Jurkat, Clone E6-1 (cell line): Measurements from ENCODE around the gene GHITM. TPM values are rescaled to one million over a fixed set of nuclear protein-coding genes. Genes with fewer than 3 reads are reported as not detected.
"Not testable (repeated sequence)": the region's sequence is repeated elsewhere in the genome, so short reads cannot be mapped to it uniquely, and the experiment has no call there.

Experiments used
- DNase-seq: peaks from one replicate; pipeline ENCODE4 v3.0.0-alpha.2; 2011; ENCODE audit warnings: low read depth, low spot score
- H3K4me3 ChIP-seq: 2 replicates; pipeline ENCODE4 v1.5.1; 2011; ENCODE audit warnings: mild to moderate bottlenecking, low read length, control low read depth, moderate library complexity
- polyA plus RNA-seq: library from polyadenylated mRNA; unstranded; fragments of >200 nt; gene quantifications from one replicate; pipeline ENCODE4 v1.2.1, GENCODE V29; 2012; ENCODE audit warnings: missing spikeins; ENCODE audit not compliant: insufficient read length, insufficient read depth

Gene GHITM, protein sequence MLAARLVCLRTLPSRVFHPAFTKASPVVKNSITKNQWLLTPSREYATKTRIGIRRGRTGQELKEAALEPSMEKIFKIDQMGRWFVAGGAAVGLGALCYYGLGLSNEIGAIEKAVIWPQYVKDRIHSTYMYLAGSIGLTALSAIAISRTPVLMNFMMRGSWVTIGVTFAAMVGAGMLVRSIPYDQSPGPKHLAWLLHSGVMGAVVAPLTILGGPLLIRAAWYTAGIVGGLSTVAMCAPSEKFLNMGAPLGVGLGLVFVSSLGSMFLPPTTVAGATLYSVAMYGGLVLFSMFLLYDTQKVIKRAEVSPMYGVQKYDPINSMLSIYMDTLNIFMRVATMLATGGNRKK
- polyA plus RNA-seq: 139 TPM

DNA sequence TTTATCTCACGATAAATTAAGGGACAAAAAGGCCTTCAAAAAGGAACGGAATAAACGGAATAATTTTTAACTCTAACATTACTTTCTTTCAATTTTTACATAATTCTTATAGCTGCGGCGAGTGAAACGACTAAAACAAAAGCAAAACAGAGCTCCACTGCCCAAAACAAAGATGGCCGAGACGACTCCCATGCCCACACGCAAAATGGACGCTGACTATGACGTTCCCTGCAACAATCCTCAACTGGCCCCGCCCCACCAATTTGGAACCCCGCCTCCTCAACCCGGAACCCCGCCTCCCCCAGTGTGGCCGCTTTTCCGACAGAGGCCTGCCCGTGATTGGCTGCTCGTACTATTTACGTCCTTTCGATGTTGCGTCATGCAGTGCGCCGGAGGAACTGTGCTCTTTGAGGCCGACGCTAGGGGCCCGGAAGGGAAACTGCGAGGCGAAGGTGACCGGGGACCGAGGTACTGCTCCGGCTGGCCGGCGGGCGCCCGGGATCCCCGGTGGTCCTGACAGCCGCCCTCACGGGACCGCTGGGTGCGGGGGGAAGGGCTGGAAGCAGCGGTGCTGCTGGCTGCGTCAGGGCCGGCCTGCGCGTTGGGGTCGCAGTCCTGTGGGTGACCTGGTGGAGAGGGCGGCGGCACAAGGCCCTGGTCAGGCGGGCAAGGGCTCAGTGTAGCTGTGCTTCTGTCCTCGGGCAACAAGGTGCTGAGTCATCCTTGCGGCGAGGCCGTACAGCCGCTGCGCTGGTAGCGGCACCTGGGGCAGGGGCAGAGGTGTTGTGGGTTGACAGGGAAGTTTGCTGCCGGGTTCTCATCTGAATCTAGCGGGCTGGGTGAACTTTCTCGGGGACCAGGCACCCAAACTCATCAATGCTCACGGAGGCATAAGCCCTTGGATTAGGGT, at the start of gene GHITM:
Gene GHITM, plus strand, starts transcription at position 384 of the 910 bp plus-strand sequence. CDS start 1,992 bp downstream, outside the sequence.
- peak within 1 kb of the TSS; percentile 98 for H3K4me3 ChIP-seq
- peak; percentile 97 for DNase-seq

DNA sequence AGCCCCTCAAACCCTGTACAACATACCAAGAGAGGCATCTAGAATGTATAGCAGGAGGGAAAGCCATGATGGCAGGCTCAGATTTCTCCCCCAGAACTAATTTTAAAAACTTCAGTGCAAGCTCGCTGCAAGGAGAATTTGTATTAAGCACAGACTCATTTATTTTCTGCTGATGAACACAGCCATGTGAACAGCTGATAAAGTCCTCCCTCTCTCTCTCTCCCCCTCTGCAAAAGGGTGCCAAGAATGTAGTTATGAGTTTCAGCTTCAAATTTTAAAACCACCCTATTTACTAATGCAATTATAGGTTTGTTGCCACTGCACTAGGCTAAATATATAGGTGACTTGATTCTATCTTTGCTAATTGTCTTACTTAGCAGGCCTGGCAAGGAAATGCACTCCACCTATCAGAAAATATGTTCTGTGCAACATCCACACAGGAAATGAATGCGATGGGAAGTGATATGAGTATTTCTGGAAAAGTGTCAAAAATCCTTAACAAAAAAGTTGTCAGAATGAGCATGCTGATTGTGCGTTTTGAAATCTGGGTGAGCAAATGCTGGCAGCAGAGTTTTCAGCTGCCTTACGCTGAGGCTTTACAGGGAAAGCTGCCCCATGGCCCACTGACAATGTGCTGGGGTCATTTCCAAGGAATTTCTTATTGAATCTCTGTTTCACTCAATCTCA, 43.4 kb upstream of the GHITM start:
- H3K4me3 ChIP-seq: no peak overlapping the region
- DNase-seq: no peak

DNA sequence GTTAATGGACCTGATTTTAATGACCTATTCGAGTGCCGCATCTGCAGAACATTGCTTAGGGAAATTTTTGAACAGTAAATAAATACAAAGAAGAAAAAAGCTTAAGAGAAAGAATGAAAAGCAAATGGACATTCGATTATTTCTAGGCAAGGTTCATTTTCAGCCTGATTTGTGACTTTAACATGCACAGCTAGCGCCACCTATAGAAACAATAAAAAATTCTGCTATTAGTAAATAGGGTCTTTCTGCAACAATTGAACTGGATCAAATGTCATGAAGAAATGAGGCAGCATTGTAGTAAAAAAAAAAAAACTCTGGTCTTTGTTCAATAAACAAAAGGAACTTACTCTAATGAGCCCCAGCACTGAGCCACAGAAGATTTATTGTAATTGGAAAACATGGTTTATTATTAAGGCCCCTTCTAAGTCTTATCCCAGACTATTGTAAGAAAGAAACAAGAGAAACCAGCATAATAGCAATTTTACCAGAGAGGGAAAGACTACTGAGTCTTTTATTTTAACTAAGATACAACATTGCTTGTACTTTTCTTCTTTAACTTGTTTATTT, 41.4 kb upstream of the GHITM start:
- DNase-seq: peak; percentile 3
- H3K4me3 ChIP-seq: no peak overlapping the region

DNA sequence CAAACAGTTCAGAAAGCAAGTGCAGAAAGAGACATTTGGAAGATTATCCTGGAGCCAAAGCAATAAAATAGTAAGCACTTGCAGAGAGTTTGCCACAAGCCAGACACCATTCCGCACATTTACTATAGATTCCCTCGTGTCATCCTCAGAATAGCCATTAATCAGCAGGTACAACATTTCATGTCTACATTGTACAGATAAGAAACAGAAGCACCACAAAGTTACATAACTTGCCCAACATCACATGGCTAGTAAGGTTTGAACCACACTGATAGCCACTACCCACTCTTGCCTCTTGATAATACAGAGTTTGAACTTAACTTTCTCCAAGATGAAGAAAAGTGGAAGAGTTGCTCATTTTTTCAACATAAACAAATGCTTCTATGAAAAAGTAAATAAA, 40.6 kb upstream of the GHITM start:
- no peak for DNase-seq
- H3K4me3 ChIP-seq: no peak overlapping the region

DNA sequence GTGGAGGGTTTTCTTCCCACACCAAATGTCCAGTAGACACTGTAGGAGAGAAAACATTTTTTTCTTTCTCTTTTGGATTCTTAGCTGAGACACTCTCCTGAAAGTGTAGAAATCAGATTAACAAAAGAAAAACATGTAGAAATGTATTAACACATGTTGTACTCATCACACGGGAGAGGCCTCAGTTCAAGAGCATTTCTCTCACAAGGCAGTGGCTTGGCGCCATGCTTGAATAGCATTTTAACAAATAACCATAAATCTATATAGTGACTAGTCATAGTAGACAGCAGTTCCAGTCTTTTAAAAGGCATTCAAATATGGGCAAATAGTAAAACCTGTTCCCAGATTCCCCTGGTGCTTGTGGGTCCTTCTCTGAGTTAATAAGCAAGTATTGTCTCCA, 38.3 kb upstream of the GHITM start:
- no peak for DNase-seq
- no peak overlapping the region for H3K4me3 ChIP-seq

DNA sequence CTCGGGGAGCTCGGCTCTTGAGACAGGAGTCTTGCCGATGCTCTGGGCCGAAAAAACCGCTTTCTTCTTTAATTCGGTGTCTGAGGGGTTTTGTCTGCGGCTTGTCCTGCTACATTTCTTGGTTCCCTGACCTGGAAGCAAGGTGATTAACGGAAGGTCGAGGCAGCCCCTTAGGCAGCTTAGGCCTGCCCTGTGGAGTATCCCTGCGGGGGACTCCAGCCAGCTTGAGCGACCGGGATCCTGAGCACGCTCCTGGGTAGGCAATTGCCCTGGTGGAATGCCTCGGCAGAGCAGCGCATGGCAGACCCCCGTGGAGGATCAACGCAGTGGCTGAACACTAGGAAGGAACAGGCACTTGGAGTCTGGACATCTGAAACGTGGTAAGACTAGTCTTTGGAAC, 30.5 kb upstream of the GHITM start:
- no peak overlapping the region for H3K4me3 ChIP-seq
- no peak for DNase-seq

DNA sequence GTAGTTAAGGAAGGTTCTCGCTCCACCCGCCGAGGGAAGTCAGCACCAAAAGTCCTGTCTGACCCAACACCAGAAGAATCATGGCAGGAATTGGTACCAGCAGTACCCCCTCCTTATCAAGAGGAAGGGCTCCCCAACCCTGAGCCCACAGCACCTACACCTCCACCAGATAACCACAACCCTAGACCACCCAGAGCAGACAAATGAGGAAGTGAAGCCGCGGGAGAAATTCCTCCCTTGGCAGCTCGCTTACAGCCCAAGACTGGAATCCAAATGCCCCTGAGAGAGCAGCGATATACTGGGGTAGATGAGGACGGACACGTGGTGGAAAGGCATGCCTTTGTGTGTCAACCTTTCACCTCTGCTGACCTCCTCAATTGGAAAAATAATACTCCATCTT, 29.5 kb upstream of the GHITM start:
- H3K4me3 ChIP-seq, DNase-seq: not testable (repeated sequence)

DNA sequence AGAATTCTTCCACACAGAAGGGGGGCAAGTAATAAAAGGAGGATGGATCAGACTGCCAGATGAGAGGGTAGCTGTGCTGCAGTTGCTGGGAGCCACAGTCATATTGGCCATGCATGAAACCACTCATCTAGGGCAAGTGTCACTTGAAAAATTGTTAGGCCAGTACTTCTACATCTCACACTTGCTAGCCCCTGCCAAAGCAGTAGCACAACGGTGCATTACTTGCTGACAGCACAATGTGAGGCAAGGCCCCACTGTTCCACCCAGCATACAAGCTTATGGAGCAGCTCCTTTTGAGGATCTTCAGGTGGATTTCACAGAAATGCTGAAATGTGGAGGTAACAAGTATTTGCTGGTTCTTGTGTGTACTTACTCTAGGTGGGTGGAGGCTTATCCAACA, 25.8 kb upstream of the GHITM start:
- not testable (repeated sequence) for H3K4me3 ChIP-seq, DNase-seq

DNA sequence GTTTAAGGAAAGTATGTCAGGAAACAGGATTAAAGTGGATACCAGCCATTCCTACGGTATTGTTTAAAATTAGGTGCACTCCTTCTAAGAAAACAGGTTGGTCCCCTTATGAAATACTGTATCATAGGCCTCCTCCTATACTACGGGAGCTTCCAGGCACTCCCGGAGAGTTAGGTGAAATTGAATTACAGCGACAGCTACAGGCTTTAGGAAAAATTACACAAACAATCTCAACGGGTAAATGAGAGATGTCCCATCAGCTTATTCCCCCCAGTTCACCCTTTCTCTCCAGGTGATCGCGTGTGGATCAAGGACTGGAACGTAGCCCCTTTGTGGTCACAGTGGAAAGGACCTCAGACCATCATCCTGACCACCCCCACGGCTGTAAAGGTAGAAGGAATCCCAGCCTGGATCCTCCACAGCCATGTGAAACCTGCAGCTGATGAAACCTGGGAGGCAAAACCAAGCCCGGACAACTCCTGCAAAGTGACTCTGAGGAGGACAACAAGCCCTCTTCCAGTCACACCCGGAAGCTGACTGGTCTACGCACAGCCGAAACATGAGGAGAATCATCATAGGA, 25.1 kb upstream of the GHITM start:
- no peak for DNase-seq
- no peak overlapping the region for H3K4me3 ChIP-seq

DNA sequence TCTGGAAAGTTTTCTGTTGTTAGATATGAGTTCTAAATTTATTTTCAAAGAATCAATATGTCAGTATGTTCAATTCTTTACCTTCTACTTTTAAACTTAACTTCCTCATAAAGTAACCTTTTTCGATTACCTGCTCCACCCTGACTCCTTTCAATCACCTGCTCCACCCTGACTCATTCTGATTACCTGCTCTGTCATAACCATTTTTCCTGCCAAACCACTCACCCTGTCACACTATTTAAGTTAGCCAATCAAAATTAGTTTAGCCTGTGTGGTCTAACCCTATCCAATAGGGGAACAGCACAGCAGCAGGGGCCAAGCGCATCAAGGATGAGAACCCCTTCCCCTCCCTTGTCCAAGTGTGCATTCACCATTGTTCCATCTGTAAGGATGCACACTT, 22.1 kb upstream of the GHITM start:
- not testable (repeated sequence) for DNase-seq, H3K4me3 ChIP-seq

DNA sequence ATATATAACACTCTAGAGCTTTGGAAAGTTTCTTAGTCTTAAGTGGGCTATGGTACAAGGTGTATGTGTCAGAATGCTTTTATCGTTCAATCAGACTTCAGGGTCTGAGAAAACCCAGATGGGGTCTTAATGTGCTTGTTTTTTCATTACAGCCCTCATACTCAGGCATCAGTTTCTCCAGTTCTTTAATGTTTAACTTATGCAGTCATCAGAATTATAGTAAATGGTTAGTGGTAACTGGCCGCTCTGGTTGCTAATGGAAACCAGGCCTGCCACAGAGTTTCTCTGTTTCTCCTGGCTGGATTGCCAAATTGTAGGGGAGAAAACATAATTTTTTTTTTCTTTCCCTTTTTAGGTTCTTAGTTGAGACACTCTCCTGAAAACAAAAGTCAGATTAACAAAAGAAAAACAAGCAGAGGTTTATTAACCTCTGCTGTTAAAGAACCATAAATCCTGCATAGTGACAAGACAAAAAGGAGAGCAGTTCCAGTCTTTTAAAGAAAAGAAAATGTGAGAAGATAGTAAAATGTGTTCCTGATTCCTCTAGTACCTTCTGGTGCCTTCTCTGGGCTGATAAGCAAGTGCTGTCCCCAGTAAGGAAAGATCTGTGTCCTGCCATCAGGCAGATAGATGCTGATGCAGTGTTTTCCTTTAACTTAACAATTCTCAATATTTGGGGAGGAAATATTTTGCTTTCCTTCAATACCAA, 21.5 kb upstream of the GHITM start:
- H3K4me3 ChIP-seq: no peak overlapping the region
- no peak for DNase-seq

DNA sequence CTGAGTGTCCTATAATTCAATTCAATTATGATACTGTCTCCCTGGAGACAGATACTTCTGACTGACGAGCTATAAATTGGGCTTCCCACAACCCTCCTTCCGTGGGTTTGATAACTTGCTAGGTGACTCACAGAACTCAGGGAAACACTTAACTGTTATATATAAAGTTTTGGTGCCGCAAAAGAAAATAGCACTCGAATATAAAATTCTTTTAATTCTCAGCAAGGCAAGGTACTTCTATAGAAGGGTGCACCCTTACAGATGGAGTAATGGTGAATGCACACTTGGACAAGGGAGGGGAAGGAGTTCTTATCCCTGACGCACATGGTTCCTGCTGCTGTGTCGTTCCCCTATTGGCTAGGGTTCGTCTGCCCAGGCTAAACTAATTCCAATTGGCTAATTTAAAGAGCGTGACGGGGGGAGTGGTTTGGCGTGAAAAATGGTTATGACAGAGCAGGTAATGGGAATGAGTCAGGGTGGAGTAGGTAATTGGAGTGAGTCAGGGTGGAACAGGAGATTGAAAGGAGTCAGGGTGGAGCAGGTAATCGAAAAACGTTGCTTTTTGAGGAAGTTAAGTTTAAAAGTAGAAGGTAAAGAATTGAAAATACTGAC, 20.8 kb upstream of the GHITM start:
- no peak for DNase-seq
- H3K4me3 ChIP-seq: no peak overlapping the region

DNA sequence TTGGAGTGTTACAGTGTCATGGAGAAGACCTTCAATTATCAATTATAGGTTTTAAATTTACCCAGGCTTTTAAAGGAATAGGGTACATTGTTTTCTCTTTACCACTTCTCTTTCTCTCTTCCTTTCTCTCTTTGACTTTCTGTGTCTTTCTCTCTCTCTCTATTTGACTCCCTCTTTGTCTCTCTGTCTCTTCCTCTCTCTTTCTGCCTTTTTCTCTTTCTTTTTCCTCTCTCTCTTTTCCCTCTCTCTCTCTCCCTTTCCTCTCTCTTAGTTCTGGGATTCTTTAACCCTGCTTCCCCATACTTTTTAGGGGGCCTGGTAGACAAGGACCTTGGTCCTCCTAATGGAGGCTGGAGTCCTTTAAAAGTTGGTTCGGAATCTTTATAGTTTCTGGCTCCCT, 15.9 kb upstream of the GHITM start:
- H3K4me3 ChIP-seq: no peak overlapping the region
- DNase-seq: no peak

DNA sequence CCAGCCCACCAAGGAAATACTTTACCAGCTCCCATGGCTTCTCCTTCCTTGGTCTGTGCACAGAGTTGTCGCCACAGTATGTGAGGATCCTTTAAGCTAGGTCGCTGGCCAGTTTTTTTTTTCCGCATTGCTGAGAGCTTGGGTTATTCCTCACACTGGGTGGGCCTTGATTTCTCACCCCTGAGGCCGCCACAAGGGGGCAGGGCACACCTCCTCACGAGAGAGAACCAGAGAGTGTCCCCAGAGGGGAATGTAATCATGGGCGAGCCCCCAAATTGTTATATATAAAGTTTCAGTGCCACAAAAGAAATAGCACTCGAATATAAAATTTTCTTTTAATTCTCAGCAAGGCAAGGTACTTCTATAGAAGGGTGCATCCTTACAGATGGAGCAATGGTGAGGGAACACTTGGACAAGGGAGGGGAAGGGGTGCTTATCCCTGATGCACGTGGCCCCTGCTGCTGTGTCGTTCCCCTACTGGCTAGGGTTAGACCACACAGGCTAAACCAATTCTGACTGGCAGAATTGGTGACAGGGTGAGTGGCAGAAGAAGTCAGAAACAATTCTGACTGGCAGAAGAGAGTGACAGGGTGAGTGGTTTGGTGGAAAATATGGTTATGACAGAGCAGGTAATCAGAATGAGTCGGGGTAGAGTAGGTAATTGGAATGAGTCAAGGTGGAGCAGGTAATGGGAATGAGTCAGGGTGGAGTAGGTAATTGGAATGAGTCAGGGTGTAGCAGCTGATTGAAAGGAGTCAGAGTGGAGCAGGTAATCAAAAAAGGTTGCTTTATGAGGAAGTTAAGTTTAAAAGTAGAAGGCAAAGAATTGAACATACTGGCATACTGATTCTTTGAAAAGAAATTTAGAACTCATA, 13.2 kb upstream of the GHITM start:
- peak; percentile 22 for DNase-seq

DNA sequence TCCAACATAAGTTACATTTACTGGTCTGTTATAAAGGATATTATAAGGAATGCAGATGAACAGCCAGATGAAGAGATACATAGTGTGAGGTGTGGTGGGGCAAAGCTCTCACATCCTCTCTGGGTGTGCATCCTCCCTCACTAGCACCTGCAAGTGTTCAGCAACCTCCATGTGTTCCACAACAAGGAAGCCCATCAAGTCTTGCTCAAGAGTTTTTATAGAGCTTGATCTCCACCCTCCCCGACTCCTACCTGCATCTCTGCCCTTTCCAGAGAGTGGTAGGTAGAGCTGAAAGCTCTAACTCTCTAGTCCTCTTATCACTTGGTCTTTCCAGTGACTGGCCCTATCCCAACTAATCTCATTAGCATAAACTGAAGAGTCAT, 12.5 kb upstream of the GHITM start:
- H3K4me3 ChIP-seq: no peak overlapping the region
- no peak for DNase-seq

More for the DNA sequence above, 13.2 kb upstream of the GHITM start:
- not testable (repeated sequence) for H3K4me3 ChIP-seq

DNA sequence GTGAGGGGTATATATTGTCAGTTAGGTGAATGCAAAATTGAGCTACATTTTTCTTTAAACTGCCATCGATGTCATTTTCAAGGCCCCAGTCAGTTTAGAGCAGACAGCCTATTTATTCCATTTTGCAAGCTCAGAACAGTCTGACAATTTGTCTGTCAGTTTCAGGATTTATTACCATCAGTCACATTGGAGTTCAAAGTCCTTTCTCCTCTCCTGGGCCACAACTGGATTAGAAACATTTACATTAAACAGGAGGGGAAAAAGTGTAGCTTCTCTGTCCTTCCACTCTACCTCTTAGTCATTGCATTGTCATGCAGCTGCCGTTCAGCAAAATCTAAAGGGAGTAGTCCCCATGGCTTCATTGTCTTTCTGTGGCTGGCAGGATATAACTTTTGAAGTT, 3.5 kb upstream of the GHITM start:
- H3K4me3 ChIP-seq: no peak overlapping the region
- DNase-seq: no peak

DNA sequence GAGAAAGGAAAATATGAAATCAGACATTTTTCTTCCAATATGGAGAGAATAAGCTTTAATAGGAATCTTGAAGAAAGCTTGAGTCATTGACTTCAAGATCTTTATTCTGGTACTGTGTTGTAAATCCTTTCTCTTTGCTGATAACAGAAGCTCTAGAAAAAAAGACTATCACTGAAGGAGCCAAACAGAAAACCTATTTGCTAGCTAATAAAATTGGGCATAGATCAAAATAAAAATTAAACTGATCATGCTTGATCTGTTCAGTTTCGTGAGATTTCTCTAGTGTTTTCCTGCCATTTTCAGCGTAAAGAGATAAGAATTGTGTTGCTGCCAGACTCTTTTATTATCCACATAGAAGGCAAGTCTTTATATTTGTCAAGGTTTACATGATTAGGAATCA, 1.5 kb upstream of the GHITM start:
- no peak for DNase-seq
- H3K4me3 ChIP-seq: no peak overlapping the region
